GM18909 (cell line): ENCODE results near the gene DCAF17.
"Not testable (repeated sequence)": the region's sequence is repeated elsewhere in the genome, so short reads cannot be mapped to it uniquely, and the experiment has no call there.

Experiments
- ATAC-seq: cut with Tn5 transposase; IDR thresholded peaks from one replicate; pipeline ENCODE4 v1.9.1; 2021; ENCODE audit warnings: mild to moderate bottlenecking; ENCODE audit not compliant: unreplicated experiment, poor library complexity

The DCAF17 gene

DNA sequence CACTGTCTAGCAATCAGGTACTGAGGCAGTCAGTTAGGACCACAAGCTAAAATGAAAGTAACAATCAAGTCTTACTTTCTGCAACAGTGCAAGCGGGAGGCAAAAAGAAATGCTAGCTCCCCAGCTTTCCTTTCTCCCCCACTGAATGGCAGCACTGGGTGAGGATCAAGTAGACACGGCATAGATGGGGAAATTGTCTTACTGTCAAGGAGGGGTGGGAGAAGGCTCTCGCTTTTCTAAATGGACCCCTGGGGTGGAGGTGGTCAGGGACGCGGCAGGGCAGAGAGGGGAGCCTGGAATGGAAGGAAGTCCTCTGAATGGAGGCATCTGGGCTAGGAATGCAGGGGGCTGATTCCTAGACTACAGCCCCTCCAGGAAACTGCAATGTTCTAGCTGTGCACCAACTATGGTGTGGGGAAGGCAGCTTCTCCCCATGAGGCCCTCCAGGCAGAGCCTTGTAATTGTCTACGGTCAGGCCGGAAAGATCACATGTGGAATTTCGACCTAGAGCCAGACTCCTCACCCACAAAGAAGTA lies 24.5 kb upstream of the DCAF17 start:
- no peak for ATAC-seq

DNA sequence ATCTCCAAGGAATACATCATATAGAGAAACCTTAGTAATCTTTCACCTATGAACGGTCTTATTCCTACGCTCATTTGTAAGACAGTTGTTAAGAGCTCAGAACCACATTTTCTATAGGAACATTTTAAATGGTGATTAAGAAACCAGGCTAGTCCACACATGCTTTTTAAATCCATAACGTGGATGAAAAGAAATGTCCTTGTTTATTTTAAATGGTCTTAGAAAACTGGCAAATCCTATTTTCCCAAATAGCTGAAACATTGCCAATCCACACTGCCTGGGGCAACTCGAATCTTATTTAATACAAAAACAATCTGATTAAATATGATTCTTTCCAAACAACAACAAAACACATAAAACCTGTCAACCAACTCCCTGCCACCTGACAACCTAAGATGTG lies 23.9 kb upstream of the DCAF17 start:
- no peak for ATAC-seq

DNA sequence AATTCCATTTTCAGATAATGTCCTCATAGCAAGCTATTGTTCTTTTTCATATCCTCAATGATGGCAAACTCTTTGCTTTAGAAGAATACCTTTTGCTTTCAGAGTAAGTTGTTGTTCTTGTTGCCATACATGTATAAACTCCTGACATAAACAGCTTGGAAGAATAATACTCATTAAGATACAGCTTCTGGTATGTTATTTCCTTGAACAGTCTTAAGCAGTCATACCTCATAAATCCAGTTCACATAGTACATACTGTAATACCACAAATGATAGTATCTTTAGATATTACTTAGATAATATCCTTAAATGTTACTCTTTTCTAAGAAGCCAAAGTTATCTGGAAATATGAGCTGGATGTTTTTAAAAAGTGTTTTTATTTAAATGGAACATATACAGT lies 23.4 kb upstream of the DCAF17 start:
- no peak for ATAC-seq

DNA sequence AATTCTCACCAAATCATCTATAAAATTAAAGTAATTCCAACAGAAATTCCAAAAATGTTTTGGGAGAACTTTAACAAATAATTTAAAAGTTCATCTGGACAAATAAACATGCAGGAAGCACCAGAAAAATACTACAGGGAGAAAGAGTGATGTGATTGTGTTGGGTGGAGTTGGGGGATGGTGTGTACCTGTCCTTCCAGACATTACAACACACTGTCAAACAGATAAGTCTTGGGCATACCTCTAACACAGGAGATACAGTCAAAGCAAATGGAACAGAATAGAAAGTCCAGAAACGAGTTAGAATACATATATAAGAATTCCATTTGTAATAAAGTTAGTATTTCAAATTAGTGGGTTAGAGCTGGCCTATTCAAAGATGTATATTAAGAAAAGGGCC lies 22.8 kb upstream of the DCAF17 start:
- ATAC-seq = no peak

DNA sequence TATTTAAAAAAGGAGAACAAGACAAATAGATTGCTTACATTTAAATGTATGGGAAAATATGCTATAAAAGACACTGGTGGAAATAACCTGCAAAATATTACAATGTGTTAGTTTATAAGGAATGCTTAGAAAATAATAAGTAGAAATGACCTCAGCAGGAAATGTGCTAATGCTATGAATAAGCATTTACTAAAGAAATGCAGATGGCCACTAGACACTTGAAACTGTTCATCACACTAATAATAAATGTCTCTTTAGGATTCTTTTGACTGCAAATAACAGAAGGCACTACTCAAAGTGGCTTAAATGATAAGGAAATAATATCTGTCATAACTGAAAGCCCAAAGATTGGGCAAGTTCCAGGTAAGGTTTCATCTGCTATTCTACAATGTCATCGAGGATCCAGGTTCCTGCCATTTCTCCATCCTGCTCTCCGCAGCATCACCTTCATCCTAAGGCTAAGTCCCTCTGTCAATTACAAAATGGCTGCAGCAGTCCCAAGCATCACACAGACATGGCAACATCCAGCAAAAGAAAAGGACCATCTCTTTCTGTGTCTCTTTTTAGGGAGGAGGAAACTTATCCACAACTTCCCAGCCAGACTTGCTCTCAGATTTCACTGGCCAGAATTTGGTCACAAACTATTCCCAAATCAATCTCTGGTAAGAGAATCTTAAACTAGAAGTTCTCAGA lies 22.1 kb upstream of the DCAF17 start:
- no peak for ATAC-seq

DNA sequence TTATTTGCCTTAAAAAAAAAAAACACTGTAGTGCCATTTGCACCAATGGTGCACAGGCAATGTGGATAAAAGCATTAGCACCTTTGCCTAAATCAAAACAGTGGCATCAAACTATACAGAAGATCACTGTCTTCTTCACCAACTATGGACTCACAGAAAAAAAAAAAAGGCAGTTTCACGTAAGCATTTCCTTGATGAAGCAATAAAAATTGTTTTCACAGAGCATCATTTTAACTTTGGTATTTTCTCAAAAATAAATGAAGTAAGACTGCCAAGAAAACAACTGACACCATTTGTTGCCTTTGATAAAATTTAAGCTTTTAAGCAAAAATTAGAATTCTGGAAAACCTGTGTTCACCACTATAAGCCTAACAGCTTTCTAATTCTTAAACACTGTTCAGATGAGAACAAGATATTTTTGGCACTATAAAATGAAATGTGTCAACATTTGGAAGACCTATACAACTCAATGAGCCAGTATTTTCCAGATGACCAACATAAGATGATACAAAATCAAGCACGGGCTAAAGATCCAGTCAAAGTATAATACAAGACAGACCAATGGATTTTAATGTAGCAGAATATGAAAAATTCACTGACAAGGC lies 21.4 kb upstream of the DCAF17 start:
- no peak for ATAC-seq

DNA sequence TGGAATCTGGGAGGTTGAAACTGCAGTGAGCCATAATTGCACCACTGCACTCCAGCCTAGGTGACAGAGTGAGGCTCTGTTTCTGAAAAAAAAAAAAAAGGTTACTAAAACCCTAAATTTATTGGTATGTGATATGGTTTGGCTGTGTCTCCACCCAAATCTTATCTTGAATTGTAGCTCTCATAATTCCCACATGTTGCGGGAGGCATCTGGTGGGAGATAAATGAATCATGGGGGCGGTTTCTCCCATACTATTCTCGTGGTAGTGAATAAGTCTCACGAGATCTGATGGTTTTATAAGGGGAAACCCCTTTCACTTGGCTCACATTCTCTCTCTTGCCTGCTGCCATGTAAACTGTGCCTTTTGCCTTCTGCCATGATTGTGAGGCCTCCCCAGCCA lies 19.4 kb upstream of the DCAF17 start:
- not testable (repeated sequence) for ATAC-seq

DNA sequence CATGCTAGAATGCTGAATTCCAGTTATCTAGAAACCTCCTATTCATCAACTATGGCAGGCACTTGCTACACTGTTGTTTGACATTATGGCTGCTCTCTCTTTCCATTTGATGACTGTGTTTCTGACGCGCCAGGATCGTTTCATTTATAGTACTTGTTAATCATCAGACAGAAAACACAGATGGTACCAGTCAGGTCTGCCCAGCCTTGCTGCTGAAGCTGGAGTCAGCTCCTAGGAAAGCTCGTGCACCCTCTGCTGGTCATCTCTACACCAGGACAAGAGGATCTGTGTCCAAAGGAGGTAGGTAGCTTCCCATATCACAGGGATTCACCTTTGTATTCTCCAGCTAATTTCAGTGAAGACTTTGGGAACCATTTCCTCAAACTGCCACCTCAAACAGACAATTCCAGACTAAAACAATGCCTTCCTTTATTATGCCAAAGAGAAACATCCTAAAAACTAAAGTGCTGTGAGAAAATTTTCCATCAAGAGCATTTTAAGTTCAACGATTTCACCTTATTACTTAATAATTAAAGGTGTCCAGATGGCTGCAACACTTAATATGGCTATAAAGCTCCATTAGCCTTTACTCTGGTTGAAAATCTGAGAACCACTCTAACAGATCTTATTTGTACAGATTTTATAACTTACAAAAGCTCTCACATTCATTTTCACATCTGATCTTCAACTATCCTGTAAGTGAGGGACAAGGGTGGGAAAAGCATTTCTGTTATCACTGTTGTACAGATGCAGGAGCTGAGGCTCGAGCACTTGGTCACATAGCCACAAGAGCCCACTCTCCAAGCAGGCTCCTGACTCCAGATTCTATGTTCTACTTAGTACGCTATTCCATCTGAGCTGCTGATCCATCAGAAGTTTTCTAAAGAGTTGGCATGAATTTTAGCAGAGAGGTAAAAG lies 17.8 kb upstream of the DCAF17 start:
- ATAC-seq = peak; percentile 90

DNA sequence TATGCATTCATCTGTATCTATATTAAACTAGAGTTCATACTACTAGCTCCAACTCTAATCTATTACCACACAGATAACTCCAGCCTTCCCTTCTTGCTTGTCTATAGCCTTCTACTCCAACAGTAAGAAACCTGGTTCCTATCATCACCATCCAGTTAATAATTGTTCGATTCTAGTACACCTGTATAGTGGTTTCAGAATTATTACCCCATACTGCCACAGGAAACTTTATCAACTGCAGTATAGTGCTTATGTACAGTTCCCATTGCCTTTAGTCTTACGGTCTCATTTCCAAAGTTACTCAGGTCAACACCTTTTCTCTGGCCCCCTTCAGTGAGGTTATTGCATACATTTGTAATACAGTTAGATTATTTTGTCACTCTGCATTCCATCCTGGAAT lies 14.7 kb upstream of the DCAF17 start:
- ATAC-seq = no peak

DNA sequence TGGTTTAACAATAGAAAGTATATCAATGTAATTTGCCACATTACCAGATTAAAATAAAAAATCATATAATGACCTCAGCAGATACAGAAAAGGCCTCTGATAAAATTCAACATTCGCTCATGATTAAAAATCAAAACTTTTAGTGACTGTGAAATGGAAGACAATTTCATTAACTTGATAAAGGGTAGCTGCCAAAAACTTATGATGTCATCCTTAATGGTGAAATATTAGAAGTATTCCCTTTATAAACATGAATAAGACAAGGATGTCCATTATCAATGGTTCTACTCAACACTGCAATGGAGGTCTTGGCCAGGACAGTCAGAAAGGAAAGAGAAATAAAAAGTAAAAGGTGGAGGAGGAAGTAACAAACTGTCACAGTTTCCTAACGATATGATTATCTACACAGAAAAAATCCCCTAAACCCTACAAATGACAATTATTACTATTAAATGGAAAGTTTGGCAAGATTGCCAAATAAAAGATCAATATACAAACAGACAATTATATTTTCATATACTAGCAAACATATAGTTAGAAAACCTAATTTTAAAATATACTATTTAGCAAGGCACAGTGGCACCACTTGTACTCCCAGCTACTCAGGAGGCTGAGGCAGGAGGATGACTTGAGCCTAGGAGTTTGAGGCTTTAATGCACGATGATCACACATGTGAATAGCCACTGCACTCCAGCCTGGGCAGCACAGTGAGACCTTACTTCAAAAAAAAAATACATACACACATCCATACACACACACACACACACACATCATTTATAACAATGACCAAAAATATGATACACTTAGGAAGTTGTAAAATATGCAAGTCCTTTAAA lies 13.1 kb upstream of the DCAF17 start:
- no peak for ATAC-seq

DNA sequence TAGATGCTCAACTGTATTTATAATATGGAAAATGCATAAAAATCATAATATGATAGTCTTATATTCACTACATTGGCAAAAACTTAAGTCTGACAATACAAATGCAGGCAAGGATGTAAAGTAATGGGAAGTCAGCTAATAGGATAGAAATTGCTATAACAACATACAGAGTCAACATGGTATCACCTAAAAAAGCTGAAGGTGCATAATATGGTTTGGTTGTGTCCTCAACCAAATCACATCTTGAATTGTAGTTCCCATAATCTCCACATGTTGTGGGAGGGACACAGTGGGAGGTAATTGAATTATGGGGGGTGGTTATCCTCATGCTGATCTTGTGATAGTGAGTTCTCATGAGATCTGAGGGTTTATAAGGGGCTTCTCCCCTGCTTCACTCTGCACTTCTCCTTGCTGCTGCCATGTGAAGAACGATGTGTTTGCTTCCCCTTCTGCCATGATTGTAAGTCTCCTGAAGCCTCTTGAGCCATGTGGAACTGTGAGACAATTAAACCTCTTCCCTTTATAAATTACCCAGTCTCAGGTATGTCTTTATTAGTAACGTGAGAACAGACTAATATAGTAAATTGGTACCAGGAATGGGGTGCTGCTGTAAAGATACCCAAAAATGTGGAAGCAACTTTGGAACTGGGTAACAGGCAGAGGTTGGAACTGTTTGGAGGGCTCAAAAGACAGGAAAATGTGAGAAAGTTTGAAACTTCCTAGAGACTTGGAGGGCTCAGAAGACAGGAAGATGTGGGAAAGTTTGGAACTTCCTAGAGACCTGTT lies 11.1 kb upstream of the DCAF17 start:
- not testable (repeated sequence) for ATAC-seq

DNA sequence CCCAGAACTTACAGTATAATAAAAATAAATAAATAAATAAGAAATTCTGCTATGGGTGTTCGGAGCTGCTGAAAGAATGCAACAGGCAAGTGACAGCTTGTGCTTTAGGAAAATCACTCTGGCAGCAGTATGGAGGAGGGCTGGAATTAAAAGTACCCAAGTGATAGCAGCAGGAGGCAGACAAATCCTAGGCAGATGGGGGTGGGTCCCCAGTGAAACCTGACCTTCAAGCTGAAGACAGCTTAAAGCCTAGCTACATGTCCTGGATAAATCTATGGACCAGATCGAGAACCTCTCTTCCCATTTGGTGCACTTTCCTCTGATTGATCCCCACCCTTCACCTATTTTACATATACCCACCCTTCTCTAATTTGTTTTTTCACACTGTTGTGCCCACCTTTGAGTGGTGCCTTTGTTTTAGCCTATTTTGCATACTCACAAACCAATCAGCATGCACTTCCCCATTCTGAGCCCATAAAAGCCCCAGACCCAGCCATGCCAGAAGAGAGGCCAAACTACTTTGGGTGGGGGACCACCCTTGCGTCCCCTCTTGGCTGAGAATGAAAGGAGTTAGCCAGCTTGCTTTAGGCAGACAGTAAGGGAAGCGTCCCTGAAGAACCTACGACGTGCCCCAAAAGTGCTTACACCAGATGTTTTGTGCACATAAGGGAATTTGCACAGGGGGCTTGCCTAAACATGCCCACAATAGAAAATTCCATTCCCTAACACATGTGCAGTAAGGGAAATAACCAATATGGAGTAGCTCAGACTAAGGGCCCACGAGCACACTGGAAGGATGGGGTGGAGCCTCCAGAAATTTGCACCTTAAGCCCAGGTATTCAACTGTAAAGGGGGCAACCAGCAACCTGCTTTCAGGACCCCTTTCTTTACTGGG lies 3.3 kb upstream of the DCAF17 start:
- no peak for ATAC-seq

DNA sequence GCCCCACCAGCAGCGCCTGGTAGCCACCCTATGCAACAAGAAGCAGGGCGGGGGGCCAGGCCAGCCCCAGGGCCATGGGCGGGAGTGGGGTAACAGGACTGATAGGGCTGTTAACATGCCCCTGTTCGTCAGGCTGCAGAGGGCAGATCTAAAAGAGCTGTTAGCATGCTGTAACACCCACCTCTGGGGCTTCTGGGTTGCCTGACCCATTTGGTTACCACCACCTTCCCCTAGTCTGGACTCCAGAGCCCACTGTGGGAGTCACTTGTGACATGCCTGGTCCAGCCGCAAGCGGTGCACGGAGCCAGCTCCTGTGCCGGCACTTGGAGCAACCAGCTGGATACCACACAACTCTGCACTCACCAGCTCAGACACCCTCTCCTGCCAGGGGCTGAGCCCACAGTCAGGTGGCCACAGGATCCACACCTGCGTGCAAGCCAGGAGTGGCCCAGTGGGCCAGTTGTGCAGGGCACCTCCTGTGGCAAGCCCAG lies 2.3 kb upstream of the DCAF17 start:
- ATAC-seq = no peak

DNA sequence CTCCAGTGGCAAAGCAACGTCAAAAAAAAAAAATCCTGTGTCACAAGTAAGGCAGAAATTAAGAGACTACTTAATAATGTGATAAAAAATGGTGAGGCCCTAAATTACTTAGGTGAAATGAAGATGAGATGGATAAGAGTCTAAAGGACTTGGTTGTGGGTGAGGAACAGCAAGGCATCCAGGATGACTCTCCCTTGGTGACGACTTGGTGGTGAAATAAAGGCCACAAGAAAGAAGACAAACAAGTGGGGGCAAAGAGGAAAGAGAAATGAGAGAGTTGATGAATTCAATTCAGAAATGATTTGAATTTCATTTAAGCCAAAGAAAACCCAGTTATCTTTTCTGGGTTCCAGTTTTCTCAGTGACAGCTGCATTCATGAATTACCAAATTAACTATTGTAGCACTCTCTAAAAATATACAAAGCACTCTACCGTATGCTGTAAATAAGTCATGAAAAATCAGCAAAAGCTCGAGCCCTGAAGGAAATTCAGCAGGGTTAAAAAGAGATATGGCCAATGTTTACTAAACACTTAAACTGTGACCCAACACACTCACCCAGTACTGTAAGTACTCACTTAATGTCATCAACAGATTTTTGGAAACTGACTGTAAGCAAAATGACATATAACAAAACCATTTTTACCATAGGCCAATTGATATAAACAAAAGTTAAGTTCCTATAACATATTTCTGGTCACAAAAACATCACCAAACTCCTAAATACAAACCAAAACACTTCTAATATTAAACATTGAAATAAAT lies 1.6 kb upstream of the DCAF17 start:
- ATAC-seq = no peak

DNA sequence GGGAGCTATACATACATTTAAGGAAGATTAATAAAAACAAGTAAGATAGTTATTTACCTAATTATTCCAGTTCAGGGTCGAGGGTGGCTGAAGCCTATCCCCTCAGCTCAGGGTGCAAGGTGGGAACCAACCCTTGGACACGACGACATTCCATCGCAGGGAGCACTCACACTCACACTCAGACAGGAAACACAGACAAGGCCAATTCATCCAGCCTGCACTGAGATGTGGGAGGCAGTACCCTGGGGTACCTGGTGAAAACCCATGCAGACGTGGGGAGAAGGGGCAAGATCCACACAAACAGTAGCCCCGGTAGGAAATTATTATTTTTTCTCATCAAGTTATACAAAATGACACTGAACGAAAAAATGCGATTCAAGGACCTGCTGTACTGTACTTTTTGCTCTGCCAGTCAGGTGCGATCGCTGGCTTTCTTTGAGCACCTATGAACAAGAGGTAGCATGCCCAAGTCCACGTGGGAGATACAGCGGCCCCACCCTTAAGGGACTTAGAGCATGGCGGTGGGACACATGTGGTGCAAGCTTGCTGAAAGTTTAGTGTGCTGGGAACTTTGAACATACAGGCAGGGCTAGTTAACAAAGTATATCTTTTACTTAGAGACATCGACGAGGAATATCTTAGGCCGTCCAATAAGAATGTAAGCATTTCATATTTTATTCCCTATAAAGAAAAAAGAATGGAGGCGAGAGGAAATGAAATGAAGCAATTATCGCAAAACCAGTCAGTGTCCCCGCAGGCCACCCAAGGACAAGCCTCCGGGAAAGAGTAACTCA lies 860 bp upstream of the DCAF17 start:
- no peak for ATAC-seq

DNA sequence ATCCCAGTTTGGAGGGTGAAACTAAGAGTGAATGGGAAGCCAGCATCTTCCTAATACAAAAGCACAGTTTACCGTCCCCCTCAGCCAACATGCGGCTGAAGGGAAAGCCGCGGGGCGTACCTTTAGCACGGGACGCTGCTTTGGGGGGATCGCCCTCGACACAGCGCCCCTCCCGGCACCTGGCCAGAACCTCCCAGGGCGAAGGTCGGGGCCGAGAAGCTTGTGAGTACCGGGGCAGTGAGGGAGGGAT lies 338 bp upstream of the DCAF17 start, which contains the start of gene METTL8:
Gene METTL8 (minus strand): TSS at position 228 of the 250 bp plus-strand sequence. CDS start 41,805 bp downstream, outside the sequence.
- ATAC-seq = no peak

DNA sequence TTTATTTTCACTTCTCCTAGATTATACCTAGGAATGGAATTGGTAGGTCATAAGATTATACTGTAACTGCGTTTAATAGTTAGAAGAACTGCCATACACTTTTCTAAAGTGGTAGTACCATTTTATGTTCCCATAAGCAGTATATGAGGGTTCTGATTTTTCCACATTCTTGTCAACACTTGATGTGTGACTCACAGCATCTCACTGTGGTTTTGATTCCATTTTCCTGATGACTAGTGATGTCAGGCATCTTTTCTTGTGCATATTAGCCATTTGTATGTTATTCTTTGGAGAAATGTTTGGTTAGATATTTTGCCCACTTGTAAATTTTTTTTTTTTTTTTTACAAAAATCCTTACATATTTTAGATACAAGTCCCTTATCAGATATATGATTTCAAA lies 2.3 kb downstream of the DCAF17 start:
- no peak for ATAC-seq
